GM19438 (cell line): ENCODE results near the gene POLR3K.
A peak's percentile ranks its signal among the peaks of the same experiment; 100 is the strongest.

ENCODE experiments used
- ATAC-seq: cut with Tn5 transposase; IDR thresholded peaks from one replicate; pipeline ENCODE4 v1.9.1; 2021; ENCODE audit warnings: low read depth; ENCODE audit not compliant: unreplicated experiment

The POLR3K gene

GRCh38 chr16:53346-54236 is at the start of gene POLR3K, which contains the start of gene SNRNP25:
Gene POLR3K, minus strand, starts transcription at chr16:53608. Its CDS starts 22 bp downstream, at chr16:53586.
Gene SNRNP25, plus strand, starts transcription at chr16:53828. Its CDS starts 189 bp downstream, at chr16:54017.
- peak; percentile 89 for ATAC-seq

GRCh38 chr16:102060-102855 is 48.9 kb upstream of the POLR3K start:
- no peak for ATAC-seq

GRCh38 chr16:101586-101985 is 48.2 kb upstream of the POLR3K start:
- no peak for ATAC-seq

GRCh38 chr16:100989-101388 is 47.6 kb upstream of the POLR3K start:
- no peak for ATAC-seq

- no peak for ATAC-seq
Measured at GRCh38 chr16:97822-98221, 44.4 kb upstream of the POLR3K start.

- no peak for ATAC-seq
Measured at GRCh38 chr16:96935-97381, 43.5 kb upstream of the POLR3K start.

GRCh38 chr16:94918-95265 is 41.5 kb upstream of the POLR3K start:
- ATAC-seq = no peak

- no peak for ATAC-seq
Measured at GRCh38 chr16:92431-93339, 39.3 kb upstream of the POLR3K start.

GRCh38 chr16:91484-91883 is 38.1 kb upstream of the POLR3K start:
- no peak for ATAC-seq

GRCh38 chr16:89391-90302 is 36.2 kb upstream of the POLR3K start:
- no peak for ATAC-seq

GRCh38 chr16:88613-89012 is 35.2 kb upstream of the POLR3K start:
- ATAC-seq = no peak

GRCh38 chr16:86483-86952 is 33.1 kb upstream of the POLR3K start:
- ATAC-seq = no peak

- ATAC-seq = no peak
Measured at GRCh38 chr16:85865-86264, 32.5 kb upstream of the POLR3K start.

GRCh38 chr16:85407-85782 is 32.0 kb upstream of the POLR3K start:
- ATAC-seq = no peak

GRCh38 chr16:84718-85406 is 31.5 kb upstream of the POLR3K start:
- peak; percentile 59 for ATAC-seq

GRCh38 chr16:83781-84615 is 30.6 kb upstream of the POLR3K start:
- ATAC-seq = no peak

GRCh38 chr16:83060-83603 is 29.7 kb upstream of the POLR3K start:
- ATAC-seq = no peak
